Measurements from ENCODE around the gene SHC1. TPM values are rescaled to one million over a fixed set of nuclear protein-coding genes. Genes with fewer than 3 reads are reported as not detected.

Gene SHC1
- total and polyA plus RNA-seq, 2 experiments from 2014 or later, result 117 to 211 TPM

GRCh38 chr1:155012776-155013602 lies 42.4 kb upstream of the SHC1 start:
- H4K20me1 ChIP-seq (replicated peaks; ENCODE audit: insufficient read depth), result peaks cover 9% of the 10 kb centered on the region
- no peak overlapping the region; the same call in 2 of the 3 replicates for H3K4me3 Mint-ChIP-seq

DNA sequence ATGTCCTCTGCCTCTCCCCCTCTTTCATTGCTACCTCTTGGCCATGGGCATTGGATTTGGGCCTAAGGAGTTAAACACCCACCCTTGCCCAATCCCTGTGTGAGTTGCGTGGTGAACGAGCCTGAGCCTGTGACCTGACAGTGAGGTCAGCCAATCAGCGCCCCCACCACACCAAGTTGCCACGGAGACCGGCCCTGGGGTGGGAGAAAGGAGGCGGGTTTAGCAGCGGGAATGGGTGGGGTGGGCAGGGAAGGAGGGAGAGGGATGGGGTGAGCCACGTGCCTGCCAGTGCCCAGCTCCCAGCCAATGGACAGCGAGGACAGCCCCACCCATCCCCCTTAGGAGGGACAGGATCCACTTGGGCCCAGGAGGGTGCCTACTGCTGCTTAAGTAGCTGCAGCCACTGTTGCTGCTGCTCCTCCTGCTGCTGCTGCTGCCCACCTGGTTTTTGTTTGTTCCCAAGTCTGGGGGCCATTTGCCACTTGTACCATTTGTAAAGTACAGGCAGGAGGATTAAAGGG lies 41.5 kb upstream of the SHC1 start:
- Mint-ChIP-seq H3K4me3 (peak overlapping the region; percentile 55), H3K36me3 (ENCODE audit: low read depth) (peaks cover 30% of the 10 kb centered on the region), H3K9me3 (no peaks in the 10 kb centered on the region), H3K4me1 (peaks cover 56% of the 10 kb centered on the region), H3K27me3 (ENCODE audit: insufficient read depth, low read depth, poor library complexity) (peaks cover 22% of the 10 kb centered on the region), H3K27ac (peak overlapping the region; percentile 92)
- no peak overlapping the region for H3K27ac ChIP-seq (ENCODE audit: low read depth)
- H3F3A ChIP-seq (replicated peaks; ENCODE audit: low read depth), result 0 out of 2 replicates have a peak, but pooled peaks cover 3% of the 10 kb centered on the region
- H3K4me3 ChIP-seq, result peak overlapping the region; percentile 38; the same call in 1 of the 2 replicates
- no peaks in the 10 kb centered on the region for H3K36me3 ChIP-seq (ENCODE audit: insufficient read depth)
- peaks cover 48% of the 10 kb centered on the region for H3K4me1 ChIP-seq (ENCODE audit: insufficient read depth)
- no peak overlapping the region for H2AFZ ChIP-seq
- H3K9me2 ChIP-seq (ENCODE audit: insufficient read depth), result no peaks in the 10 kb centered on the region
- peak overlapping the region; percentile 80 for H3K4me2 ChIP-seq
- DNase-seq (ENCODE audit: low spot score), result peak; percentile 91
- H3K79me2 ChIP-seq (replicated peaks; ENCODE audit: insufficient read depth), result peaks cover 19% of the 10 kb centered on the region
- ATAC-seq, result peak; percentile 70
- H4K20me1 ChIP-seq (replicated peaks; ENCODE audit: insufficient read depth), result peaks cover 7% of the 10 kb centered on the region
- H3K27me3 ChIP-seq (ENCODE audit: insufficient read depth), result no peaks in the 10 kb centered on the region
- TF ChIP-seq ZNF114 (CRISPR knock-in tag; IDR thresholded peaks at IDR 0.05) (no peak), EZH2 (IDR thresholded peaks at IDR 0.05; ENCODE audit: low read depth, unreplicated experiment) (no peak), CTCF (conservative IDR thresholded peaks at IDR 0.05; ENCODE audit: low read depth in 2 of 2) (no peak), EZH2phosphoT487 (IDR thresholded peaks at IDR 0.05; ENCODE audit: unreplicated experiment) (no peak), JUNB (IDR thresholded peaks at IDR 0.05; ENCODE audit: unreplicated experiment) (no peak), ZNF331 (CRISPR knock-in tag; IDR thresholded peaks at IDR 0.05; ENCODE audit: low read depth) (no peak), POLR2AphosphoS5 (IDR thresholded peaks at IDR 0.05; ENCODE audit: low read depth) (peak; percentile 62; the same call in 1 of the 2 replicates), NANOG (IDR thresholded peaks at IDR 0.05; ENCODE audit: borderline replicate concordance) (no peak), STAT1 (IDR thresholded peaks at IDR 0.05; ENCODE audit: unreplicated experiment) (no peak), CREB1 (CRISPR knock-in tag; IDR thresholded peaks at IDR 0.05; ENCODE audit: low read depth) (no peak)
- TF ChIP-seq, protein P1, sequence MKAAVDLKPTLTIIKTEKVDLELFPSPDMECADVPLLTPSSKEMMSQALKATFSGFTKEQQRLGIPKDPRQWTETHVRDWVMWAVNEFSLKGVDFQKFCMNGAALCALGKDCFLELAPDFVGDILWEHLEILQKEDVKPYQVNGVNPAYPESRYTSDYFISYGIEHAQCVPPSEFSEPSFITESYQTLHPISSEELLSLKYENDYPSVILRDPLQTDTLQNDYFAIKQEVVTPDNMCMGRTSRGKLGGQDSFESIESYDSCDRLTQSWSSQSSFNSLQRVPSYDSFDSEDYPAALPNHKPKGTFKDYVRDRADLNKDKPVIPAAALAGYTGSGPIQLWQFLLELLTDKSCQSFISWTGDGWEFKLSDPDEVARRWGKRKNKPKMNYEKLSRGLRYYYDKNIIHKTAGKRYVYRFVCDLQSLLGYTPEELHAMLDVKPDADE (IDR thresholded peaks at IDR 0.05), result no peak
- TF ChIP-seq, protein P2, sequence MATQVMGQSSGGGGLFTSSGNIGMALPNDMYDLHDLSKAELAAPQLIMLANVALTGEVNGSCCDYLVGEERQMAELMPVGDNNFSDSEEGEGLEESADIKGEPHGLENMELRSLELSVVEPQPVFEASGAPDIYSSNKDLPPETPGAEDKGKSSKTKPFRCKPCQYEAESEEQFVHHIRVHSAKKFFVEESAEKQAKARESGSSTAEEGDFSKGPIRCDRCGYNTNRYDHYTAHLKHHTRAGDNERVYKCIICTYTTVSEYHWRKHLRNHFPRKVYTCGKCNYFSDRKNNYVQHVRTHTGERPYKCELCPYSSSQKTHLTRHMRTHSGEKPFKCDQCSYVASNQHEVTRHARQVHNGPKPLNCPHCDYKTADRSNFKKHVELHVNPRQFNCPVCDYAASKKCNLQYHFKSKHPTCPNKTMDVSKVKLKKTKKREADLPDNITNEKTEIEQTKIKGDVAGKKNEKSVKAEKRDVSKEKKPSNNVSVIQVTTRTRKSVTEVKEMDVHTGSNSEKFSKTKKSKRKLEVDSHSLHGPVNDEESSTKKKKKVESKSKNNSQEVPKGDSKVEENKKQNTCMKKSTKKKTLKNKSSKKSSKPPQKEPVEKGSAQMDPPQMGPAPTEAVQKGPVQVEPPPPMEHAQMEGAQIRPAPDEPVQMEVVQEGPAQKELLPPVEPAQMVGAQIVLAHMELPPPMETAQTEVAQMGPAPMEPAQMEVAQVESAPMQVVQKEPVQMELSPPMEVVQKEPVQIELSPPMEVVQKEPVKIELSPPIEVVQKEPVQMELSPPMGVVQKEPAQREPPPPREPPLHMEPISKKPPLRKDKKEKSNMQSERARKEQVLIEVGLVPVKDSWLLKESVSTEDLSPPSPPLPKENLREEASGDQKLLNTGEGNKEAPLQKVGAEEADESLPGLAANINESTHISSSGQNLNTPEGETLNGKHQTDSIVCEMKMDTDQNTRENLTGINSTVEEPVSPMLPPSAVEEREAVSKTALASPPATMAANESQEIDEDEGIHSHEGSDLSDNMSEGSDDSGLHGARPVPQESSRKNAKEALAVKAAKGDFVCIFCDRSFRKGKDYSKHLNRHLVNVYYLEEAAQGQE (IDR thresholded peaks at IDR 0.05; ENCODE audit: unreplicated experiment), result peak; percentile 22

More at GRCh38 chr1:155012776-155013602, 42.4 kb upstream of the SHC1 start:
- H3K79me2 ChIP-seq (replicated peaks; ENCODE audit: insufficient read depth), result peaks cover 13% of the 10 kb centered on the region
- no peaks in the 10 kb centered on the region for H3K36me3 ChIP-seq (ENCODE audit: insufficient read depth)
- peaks cover 50% of the 10 kb centered on the region for H3K4me1 ChIP-seq (ENCODE audit: insufficient read depth)
- Mint-ChIP-seq H3K27ac (peak overlapping the region; percentile 56), H3K4me1 (peaks cover 58% of the 10 kb centered on the region), H3K9me3 (no peaks in the 10 kb centered on the region), H3K36me3 (ENCODE audit: low read depth) (peaks cover 30% of the 10 kb centered on the region), H3K27me3 (ENCODE audit: insufficient read depth, low read depth, poor library complexity) (peaks cover 28% of the 10 kb centered on the region)
- H3K4me2 ChIP-seq, result peak overlapping the region; percentile 80
- TF ChIP-seq ZNF114 (CRISPR knock-in tag; IDR thresholded peaks at IDR 0.05) (no peak), CREB1 (CRISPR knock-in tag; IDR thresholded peaks at IDR 0.05; ENCODE audit: low read depth) (no peak)
- ATAC-seq (no peak), DNase-seq (ENCODE audit: low spot score) (no peak)
- H3K4me3 ChIP-seq, result no peak overlapping the region; the same call in 1 of the 2 replicates
- H3K27ac ChIP-seq (ENCODE audit: low read depth), result no peak overlapping the region
- no peak overlapping the region for H2AFZ ChIP-seq
- no peaks in the 10 kb centered on the region for H3K9me2 ChIP-seq (ENCODE audit: insufficient read depth)
- H3K27me3 ChIP-seq (ENCODE audit: insufficient read depth), result no peaks in the 10 kb centered on the region
- 0 out of 2 replicates have a peak, but pooled peaks cover 3% of the 10 kb centered on the region for H3F3A ChIP-seq (replicated peaks; ENCODE audit: low read depth)
